Choroid plexus epithelial cell (primary cell): ENCODE measurements around the gene UBE4A.

Experiments
- DNase-seq: peaks from one replicate; pipeline ENCODE4 v3.0.0-alpha.2; 2010; ENCODE audit warnings: low read depth
- H3K4me3 ChIP-seq: 2 replicates; pipeline ENCODE4 v1.5.1; 2011; ENCODE audit warnings: low read depth, mild to moderate bottlenecking, control low read depth, low read length, moderate library complexity
- TF ChIP-seq, protein P1 (sequence below): conservative IDR thresholded peaks from 2 replicates; pipeline ENCODE4 v1.5.1; 2011; ENCODE audit warnings: low read depth, mild to moderate bottlenecking, control low read depth, inconsistent platforms, low read length, moderate library complexity

The UBE4A gene

DNA sequence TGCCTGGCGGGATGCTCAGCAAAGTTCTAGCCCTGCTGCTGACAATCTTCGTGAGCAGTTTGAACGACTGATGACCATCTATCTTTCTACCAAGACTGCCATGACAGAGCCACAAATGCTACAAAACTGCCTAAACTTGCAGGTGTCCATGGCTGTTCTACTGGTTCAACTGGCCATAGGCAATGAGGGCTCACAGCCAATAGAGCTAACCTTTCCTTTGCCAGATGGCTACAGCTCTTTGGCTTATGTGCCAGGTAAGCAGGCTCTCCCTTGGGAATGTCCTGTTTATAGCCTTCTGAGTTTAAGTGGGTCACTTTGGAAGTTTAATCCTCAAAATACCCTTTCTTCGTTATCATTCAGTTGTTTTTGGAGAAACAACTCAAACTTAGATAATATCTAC is 20.1 kb downstream of the UBE4A start:
- TF ChIP-seq, protein P1, sequence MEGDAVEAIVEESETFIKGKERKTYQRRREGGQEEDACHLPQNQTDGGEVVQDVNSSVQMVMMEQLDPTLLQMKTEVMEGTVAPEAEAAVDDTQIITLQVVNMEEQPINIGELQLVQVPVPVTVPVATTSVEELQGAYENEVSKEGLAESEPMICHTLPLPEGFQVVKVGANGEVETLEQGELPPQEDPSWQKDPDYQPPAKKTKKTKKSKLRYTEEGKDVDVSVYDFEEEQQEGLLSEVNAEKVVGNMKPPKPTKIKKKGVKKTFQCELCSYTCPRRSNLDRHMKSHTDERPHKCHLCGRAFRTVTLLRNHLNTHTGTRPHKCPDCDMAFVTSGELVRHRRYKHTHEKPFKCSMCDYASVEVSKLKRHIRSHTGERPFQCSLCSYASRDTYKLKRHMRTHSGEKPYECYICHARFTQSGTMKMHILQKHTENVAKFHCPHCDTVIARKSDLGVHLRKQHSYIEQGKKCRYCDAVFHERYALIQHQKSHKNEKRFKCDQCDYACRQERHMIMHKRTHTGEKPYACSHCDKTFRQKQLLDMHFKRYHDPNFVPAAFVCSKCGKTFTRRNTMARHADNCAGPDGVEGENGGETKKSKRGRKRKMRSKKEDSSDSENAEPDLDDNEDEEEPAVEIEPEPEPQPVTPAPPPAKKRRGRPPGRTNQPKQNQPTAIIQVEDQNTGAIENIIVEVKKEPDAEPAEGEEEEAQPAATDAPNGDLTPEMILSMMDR: no peak
- no peak for DNase-seq
- H3K4me3 ChIP-seq: no peak overlapping the region

DNA sequence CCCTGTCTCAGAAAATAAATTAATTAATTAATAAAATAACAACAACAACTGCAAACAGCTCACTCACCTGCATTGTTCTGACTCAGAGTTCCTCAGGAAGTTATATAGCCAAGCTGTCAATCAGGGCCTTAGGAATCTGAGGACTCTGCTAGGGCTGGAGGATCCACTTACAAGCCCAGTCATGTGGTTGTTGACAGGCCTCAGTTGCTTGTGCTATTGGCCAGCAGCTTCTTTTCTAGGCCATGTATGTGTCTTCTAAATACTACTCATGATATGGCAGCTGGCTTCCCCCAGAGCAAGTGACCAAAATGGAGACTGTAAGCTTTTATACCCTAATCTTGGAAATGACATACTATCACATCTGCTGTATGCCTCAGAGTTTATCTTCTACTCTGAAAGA is 21.2 kb downstream of the UBE4A start:
- peak; percentile 51 for DNase-seq

DNA sequence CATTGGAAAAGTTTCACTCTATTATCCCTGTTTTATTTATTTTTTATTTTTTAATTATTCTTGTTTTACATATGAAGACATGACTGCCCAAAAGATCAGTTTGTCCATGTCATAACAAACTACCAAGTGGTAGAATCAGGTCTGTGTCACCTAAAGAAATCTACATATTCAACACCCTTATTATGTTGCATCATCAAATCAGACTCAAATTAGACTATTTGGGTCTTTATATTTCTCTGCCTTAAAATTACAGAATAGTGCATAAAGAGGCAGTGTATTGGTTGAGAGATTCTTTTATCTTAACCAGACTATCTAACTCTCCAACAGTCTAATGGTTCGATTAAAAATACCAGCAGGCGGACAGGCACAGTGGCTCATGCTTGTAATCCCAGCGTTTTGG is 23.6 kb downstream of the UBE4A start:
- TF ChIP-seq, protein P1: no peak
- H3K4me3 ChIP-seq: no peak overlapping the region
- no peak for DNase-seq

More for the DNA sequence above, 21.2 kb downstream of the UBE4A start:
- TF ChIP-seq, protein P1: no peak
- H3K4me3 ChIP-seq: no peak overlapping the region

DNA sequence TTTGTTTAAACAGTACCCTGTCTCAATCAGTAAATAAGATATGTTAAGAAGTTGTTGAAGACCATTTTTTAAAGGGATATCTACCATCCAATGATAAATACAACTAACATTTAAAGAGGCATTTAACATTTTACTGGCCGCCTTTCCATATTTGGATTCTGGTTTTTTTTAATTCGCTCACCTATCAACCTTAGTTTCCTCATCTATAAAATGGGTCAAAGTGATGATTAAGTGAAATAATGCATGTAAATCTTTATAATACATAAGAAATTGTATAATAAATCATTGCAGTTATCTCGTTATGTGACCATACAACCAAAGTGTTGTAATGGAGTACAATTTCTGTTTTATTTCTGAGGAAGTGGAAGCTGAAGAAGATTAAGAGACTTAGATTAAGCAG is 24.3 kb downstream of the UBE4A start:
- DNase-seq: no peak
- TF ChIP-seq, protein P1: no peak

DNA sequence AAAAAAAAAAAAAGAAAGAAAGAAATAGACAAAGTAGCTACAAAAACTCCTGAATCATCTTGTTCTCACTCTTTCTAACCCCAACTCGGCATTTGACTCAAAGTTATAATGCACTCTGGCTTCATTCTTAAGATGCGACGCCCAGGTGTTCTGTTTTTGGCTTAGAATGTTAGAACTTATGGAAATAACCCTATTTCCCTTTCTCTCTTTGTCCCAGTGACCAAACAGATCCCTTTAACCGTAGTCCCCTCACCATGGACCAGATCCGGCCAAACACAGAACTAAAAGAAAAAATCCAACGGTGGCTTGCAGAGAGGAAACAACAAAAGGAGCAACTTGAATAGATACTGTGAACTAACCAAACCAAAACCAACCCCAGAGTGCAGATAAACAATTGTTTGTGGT is 36.7 kb downstream of the UBE4A start:
- DNase-seq: no peak
- TF ChIP-seq, protein P1: no peak
- no peak overlapping the region for H3K4me3 ChIP-seq

More for the DNA sequence above, 24.3 kb downstream of the UBE4A start:
- H3K4me3 ChIP-seq: no peak overlapping the region

DNA sequence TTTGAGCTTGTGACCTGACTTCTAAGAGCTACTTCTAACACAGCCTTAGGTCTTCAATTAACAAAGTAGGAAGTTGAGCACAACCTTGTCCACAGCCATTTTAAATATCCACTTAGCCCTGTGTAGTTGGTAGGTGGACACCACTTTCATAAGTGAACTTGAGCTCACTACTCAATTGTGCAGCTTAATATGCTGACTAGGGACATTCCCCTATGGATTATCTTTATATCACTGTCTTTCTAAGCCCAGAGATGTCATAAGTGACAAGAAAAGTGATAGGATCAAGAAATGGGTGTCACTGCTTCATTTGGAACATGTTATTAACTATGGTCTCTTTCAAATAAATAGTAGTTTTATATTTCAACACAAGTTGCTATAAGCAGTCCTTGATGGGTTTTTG is 38.0 kb downstream of the UBE4A start:
- TF ChIP-seq, protein P1: no peak
- no peak overlapping the region for H3K4me3 ChIP-seq
- no peak for DNase-seq

DNA sequence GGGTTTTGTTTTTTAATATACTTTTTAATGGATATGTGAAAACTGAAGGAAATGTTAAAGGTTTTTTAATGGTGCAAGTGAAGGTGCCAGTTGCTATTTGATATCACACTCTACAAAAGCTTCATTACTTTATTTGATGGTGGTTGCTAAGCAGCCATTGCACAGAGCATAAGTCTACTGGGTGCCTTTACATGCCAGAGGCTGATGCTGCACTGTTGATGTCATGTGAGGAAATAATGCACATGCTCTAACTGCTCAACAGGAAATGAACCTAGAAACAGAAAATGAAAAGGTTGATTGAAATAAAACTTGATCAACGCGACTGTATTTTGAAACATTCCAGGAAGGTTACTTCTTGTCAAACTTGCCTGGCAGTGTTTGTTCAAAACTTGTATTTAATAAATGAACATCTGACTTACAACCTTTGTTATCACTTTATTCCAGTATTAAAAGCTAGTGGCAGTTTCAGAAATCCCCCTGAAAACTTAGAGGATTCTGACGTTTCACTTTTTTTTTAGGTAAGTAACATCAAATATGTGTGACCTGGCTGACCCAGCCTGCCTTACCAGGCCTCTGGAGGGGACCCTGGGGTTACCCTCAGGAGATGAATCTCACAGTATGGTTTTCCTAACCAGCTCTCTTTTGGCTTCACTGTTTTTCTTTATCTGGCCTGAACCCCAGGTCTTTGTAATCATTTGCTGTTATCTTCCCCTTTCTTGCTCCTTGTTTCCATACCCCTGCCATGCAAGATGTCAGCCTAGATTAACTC is 39.6 kb downstream of the UBE4A start:
- DNase-seq: peak; percentile 44
- H3K4me3 ChIP-seq: no peak overlapping the region
- TF ChIP-seq, protein P1: no peak
